Measurements from ENCODE around the gene CACNA1C.
A peak's percentile ranks its signal among the peaks of the same experiment; 100 is the strongest.

Gene CACNA1C

DNA sequence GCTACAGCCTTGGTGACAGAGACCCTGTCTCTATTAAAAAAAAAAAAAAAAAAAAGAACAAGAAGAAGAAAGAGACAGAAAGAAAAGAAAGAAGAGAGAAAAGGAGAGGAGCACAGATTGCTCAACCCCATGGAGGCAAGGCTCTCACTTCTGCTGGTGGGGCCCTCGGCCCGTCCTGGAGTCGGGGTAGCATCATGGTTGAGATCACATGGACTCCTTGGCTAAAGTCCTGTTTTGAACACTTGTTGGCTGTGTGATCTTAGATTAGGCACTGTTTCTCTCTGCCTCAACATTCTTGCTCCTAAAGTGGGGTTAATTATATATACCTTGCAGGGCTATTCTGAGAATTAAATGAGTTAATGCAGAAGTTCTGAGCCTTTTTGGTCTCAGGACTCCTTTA lies 207.7 kb downstream of the CACNA1C start:
- H3K4me3 ChIP-seq (ENCODE audit: low read depth, low read length), result no peak overlapping the region
- no peak for DNase-seq (ENCODE audit: low read depth)

DNA sequence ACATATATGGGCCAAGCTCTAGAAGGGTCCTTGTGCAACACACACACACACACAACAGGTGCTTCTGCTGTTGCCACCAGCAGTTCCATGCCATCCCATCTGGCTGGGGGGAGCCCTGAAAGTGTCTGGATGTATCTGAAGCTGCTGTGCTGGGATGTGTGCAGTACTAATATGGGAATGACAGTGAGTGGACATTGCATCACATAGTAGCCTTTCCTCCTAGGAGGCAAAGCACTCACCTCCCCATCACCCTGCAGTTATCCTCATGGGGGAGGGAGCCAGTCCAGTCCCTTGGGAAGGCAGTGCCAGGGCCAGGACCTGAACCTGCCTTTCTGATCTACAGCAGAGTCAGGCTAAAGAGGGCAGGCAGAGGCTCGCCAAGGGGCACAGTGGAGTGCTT lies 208.9 kb downstream of the CACNA1C start:
- no peak for DNase-seq (ENCODE audit: low read depth)
- H3K4me3 ChIP-seq (ENCODE audit: low read depth, low read length), result no peak overlapping the region

DNA sequence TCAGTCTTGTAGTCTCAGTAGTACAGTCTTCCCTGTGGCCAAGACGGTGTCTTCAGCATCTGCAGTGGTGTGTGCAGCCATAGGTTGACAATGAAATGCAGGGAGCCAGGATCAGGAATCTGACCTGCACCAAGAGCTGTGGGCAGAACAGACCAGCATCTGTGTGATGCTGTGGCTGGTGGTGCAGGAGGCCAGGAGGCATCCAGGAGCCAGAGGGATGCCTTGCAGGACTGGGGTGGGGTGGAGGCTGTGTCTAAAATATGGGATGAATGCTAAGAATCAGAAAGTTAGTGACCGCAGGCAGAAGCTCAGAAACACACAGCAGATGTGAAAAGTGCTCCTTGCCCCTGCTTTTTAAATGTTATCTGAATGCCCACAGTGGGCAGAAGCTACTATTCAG lies 209.7 kb downstream of the CACNA1C start:
- DNase-seq (ENCODE audit: low read depth), result no peak
- H3K4me3 ChIP-seq (ENCODE audit: low read depth, low read length), result no peak overlapping the region

DNA sequence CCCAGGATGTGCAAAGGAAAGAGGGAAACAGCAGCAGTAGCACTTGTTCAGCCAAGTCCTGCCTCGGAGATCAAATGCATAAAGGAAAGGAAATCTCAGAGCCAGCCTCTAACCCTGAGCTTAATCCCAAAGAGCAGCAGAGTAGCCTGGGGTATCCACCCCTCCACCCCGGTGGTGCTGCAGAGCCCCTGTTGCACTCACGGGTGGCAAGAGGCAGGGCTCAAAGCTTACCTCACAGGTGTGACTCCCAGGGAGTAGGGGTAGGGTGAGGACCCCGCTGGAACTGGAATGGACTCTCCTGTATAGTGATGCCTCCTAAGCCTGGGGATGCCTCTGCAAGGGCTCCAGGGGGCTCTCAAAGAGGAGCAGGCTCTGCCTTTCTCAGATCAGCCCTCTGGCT lies 211.1 kb downstream of the CACNA1C start:
- no peak overlapping the region for H3K4me3 ChIP-seq (ENCODE audit: low read depth, low read length)
- no peak for DNase-seq (ENCODE audit: low read depth)

DNA sequence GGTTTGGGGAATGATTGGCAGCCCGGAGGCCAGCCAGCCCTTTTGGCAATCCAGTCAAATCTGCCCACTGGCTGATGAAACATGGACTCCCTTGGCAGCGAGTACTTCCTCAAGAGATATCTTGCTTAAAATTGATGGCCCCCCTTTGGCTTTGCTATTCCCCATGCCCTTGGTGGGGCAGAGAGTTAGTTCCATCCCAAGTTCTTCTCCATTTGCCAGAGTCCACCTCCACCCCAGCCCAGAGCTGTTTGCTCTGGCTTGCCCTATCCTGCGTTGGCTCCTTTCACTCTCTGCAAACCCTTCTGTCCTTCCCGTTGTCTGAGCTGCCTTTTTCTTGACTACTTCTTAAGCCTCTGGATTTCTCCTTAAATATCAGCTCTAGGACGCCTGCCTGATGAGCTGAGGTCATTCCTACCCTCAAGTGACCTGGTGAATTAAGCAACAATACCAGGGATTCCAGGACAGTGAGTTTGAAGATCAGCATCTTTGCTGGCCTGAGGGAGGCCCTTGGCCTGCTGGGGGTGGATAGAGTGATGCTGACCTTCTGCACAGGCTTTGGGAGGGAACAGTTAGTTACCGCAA lies 212.0 kb downstream of the CACNA1C start:
- no peak overlapping the region for H3K4me3 ChIP-seq (ENCODE audit: low read depth, low read length)

DNA sequence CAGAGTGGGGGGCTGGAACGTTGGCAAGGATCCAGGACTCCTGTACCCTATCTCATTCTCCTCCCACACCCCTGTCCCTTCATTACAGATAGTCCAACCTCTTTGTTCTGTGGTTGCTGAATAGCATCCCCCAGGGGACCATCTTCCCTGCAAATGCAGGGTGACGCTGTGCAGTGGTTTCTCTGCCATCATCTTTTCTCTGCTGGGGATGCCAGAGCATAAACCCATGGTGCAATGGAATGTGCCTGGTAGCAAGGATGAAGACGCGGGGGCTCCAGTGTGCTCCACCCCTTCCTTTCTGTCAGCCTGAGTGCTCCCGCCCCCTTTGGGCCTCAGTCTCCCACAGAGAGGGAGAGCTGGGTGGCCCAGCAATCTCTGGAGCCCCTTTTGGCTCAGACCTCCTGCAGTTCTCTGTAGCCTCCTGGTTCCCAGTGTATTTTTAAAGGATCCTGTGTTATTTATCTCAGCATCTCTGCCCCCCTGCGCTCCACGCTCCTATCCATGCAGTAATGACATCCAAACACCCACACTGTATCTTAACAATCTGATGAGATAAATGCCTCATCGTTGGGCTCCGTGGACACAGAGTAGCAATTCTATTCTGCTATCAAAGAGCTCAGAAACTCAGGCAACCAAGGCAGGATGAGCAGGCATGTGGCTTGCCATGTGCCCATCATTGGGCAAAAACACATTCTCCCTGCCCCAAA lies 212.8 kb downstream of the CACNA1C start:
- no peak overlapping the region for H3K4me3 ChIP-seq (ENCODE audit: low read depth, low read length)
- peak; percentile 78 for DNase-seq (ENCODE audit: low read depth)

More for the DNA sequence above, 212.0 kb downstream of the CACNA1C start:
- DNase-seq (ENCODE audit: low read depth), result peak; percentile 93

DNA sequence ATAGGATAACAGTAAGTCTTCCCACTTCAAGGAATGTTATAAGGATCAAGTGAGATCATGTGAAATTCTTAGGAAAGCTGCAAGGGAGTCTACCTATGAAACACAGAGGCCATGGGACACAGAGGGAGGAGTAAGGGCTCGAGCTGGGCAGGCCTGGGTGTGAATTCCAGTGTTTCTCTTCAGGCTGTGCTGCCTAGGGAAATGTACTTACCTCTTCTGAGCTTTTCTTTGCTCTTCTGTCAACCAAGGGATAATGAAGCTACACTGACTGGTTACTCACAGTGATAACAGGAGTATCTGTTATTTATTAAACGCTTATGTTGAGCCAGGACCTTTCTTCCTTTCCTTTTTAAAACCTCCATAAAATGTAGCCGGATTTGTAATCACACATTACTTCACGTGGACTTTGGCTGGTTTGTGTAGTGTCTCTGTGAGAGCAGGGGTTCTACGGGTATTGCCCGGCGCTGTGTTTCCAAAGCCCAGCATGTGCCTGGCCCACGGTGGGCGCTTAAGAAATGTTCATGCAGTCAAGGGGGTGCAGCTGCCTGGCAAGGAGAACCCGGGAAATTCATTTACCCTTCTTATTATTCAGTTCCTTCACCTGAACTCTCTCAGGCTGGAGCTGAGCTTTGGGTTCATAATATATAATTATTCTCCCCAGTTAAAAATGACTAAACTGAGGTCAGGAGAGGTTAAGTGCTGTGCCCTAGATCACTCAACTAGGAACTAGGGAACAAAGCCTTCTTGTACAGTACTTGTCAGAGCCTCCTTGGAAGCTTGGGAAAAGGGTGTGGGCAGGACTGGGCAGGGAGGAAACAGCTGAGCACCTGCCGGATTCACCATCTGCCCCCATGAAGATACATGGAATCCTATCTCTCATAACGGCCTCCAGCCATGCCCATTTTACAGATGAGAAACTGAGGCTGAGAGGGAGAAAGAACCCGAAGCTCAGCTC lies 214.2 kb downstream of the CACNA1C start:
- H3K4me3 ChIP-seq (ENCODE audit: low read depth, low read length), result no peak overlapping the region
- DNase-seq (ENCODE audit: low read depth), result no peak

DNA sequence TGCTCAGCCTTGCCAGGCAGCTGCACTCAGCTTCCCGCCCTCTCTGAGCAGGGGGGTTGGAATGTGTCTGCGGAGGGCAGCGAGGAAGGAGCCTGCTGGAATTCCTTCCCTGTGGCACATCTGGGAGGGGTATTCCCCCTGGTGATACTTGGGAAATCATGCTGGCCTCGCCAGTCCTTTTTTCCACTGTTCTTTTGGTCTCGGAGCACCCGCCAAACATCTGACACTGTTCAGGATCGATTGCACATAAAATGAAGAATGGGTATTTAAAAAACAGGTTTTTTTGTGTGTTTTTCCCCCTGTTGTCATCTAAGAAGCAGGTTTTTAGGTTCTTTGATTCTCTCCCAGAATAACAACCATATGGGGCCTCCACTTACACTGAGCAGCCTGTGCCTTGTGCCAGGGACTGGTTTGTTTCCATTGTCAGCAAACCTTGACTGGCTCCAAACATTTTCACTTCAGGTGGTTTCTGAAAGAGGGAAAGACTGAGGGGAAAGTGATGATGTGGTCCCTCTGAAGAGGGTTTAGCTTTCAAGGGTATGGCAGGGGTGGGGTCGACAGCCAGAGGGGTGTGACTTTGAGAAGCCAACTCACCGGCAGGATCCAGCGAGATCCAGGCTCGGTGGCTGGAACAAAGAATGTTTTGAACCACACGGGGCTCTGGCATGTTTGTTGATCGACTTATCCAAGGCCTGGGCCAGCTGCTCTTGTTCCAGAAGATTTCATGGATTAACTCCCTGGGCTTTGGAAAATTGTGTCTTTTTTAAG lies 215.1 kb downstream of the CACNA1C start:
- no peak for DNase-seq (ENCODE audit: low read depth)

DNA sequence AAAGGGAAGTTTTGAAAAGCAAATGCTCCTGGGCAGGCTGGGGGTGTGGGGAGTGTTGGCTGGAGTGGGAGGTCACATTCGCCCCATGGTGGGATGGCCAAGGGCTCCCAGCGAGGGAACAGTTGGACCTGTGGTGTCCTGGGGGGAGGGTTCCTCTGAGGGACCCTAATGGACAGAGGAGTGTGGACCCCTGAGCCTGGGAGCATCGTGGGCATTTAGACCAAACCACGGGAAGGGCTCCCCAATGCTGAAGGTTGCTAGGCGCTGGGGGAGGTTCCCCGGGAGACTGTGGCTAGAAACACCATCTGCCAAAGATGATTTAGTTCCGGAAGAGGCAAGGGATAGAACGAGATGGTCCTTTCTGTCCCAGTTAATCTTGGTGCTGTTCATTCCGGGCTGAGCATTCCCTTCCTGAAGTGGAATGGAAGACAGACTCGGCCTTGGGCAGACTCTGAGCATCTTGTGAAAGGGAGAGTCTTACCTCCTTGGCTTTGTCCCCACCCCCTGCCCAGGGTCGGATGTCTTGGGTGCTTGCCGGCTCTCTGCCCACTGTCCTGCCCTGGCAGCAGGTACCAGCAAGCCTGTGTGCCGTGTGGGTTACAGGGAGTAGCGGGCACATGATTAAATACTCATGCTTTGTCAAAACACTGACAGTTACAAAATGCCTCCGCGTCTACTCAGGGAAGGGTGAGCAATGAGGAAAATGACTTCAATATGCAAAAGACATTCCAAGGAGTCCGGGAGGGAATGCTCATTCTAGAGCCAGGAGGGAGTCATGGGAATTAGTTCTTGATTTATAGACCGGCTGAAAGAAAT lies 215.9 kb downstream of the CACNA1C start:
- DNase-seq (ENCODE audit: low read depth), result no peak
- no peak overlapping the region for H3K4me3 ChIP-seq (ENCODE audit: low read depth, low read length)

More for the DNA sequence above, 215.1 kb downstream of the CACNA1C start:
- H3K4me3 ChIP-seq (ENCODE audit: low read depth, low read length), result no peak overlapping the region

DNA sequence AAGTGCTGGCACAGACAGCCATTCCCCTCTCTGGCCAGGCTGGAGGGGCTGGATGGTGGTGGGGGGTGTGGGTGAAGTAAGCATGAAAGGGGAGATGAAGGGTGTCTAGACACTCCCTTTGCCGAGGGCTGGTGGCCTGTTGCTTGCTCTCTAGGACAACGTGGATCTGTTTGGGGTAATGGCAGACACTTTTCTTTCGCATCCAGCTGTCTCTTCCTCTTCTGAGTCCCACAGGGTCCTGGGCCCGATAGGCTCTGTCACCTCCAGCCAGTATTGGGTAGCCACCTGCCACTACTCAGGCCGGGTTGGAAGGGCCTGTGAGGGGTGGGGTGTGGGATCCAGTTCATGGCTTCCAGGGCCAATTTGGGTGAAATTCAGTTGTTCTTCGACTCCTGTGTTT lies 218.1 kb downstream of the CACNA1C start:
- DNase-seq (ENCODE audit: low read depth), result no peak
- no peak overlapping the region for H3K4me3 ChIP-seq (ENCODE audit: low read depth, low read length)

DNA sequence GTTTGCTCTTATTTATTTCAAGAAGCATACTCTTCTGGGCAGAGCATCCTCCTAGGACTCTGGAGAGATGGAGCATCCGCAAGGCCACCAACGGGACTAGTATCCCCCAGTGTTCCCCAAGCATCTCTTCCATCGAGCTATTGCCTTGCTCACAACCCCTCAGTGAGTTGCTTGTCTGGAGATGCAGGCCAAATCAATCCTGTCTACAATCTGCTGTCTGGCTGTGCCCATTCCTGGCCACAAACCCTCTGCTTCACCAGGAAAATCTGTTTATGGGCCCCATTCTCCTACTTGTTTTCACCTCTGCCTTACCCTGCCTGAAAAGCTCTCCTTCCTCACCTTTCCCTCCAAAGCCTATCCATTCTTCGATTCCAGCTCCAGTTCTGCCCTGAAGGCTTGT lies 219.2 kb downstream of the CACNA1C start:
- no peak for DNase-seq (ENCODE audit: low read depth)
- H3K4me3 ChIP-seq (ENCODE audit: low read depth, low read length), result no peak overlapping the region

DNA sequence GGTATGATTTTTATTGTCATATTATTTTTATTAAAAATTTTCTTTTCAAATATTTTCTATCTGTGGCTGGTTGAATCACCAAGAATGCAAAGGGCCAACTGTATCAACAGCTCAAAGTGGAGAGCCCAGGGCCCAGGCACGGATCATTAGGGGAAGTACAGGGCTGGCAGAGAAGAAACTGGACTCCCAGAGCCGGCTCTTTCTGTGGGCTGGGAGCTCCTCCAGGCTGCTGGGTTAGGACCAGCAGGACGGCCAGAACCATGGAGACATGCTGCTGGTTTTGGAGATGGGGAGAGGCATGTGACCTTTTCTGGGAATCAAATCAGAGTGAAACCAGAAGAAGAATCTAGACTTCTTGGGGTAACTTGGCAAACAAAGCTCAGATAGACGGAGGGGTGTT lies 220.5 kb downstream of the CACNA1C start:
- H3K4me3 ChIP-seq (ENCODE audit: low read depth, low read length), result no peak overlapping the region
- DNase-seq (ENCODE audit: low read depth), result no peak

DNA sequence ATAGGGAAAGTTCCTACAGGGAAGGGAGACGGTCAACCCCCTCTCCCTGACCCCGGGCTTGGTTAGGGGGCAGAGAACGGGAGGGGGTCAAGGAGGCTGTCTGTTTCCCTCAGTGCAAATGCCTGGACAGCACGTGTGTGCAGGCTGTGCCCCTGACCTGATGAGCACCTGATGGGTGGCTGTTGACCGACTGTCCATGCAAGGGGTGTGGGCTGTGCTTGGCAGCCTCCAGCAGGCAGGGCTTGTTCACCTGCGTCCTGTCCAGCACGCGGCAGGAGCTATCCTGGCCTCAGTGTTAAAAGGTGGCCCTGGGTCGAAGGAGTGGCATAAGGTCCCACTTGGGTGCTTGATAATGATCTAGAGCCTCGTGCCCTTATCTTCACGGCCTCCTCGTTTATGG lies 221.0 kb downstream of the CACNA1C start:
- DNase-seq (ENCODE audit: low read depth), result no peak
- no peak overlapping the region for H3K4me3 ChIP-seq (ENCODE audit: low read depth, low read length)

DNA sequence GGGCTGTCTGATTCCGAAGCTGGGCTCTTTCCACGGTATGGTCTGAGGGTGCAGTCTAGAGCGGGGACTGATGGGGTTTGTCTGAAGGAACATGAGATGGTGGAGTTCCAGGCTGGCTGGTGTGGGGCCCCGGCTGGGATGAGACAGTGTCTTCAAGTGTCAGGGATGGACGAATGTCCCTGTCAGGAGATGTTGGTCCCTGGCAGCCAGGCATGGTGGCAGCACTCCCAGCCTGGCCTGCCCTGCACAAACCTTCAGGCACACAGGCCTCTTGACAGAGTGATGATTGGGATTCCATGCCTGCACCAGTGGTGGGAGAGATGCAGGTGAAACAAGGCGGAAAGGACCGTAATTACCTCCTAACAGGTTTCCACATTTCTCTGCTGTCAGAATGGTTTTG lies 221.9 kb downstream of the CACNA1C start:
- DNase-seq (ENCODE audit: low read depth), result no peak
- H3K4me3 ChIP-seq (ENCODE audit: low read depth, low read length), result no peak overlapping the region

DNA sequence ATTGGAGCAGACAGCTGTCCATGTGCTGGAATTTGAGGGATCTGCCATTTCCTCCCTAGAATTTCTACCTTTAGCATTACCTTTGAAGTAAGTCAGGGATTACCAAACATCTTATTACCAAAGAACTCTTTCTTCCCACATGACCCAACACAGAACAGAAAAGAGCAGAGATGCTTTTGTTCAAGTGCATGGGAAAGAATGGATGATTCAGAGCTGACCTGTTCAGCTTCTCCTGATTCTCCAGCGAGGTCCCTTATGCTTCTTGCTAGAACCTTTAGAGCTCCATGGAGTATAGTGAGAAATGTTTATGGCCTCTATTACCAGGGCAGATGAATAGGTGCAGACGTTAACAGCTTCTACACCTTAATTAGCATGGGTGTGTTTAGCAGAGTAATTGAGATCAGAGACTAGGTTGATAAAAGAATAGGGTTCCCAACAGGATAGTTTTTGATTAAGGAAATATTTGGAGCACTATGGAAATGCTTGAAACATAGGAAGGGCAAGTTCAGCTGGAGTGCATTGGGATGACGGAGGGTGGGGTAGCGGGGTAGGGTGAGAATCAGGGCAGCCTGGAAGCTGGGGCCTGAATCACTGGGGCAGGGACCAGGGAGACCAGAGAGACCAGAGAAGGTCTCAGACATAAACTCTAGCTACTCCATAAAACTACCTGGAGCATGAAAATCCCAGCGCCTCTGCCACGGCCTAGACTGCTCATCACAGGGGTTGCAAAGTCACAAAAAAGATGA lies 223.7 kb downstream of the CACNA1C start:
- no peak overlapping the region for H3K4me3 ChIP-seq (ENCODE audit: low read depth, low read length)
- no peak for DNase-seq (ENCODE audit: low read depth)

DNA sequence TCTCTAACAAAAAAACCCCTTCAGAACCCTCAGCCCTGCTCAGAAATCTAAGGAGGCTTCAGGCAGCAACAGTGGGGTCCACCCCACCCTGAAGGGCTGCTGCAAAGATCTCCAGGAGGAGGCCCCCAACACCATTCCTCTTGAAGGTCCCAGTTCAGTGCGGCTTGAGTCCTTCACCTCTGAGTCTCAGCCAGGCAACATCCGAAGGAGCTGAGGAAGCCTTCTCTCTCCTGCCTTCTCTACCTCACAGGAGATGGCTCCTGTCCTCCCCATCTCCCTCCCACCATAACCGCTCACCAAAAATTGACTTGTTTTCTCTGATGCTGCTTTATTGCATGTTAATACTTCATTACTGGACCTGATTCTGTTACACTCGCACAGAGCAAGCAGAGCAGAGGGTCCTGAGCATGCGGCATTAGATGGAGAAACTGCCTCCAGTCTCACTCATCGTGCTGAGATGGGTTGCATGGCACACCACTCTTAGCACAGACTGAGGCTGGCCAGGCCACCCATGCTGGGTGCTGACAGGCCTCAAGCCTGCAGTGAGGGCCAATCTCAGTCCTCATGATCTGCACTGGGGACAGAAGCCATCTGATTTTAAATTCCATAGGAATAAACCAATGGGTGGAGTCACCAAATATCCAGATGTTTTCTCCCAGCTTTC lies 224.8 kb downstream of the CACNA1C start:
- DNase-seq (ENCODE audit: low read depth), result no peak
- no peak overlapping the region for H3K4me3 ChIP-seq (ENCODE audit: low read depth, low read length)

DNA sequence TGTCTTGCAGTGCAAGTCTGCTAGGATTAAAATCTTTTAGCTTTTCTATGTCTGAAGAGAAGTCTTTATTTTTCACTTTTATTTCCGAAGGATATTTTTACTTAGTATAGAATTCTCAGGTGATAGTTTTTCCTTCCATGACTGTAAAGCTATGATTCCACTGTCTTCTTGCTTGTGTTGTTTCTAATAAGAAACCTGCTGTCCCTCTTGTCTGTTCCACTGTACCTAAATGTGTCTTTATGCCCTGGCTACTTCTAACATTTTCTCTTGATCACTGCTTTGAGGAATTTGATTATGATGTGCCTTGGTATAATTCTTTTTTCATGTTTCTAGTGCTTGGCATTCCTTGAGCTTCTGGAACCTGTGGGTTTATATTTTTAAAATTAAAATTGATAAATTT lies 228.7 kb downstream of the CACNA1C start:
- no peak for DNase-seq (ENCODE audit: low read depth)
- no peak overlapping the region for H3K4me3 ChIP-seq (ENCODE audit: low read depth, low read length)

DNA sequence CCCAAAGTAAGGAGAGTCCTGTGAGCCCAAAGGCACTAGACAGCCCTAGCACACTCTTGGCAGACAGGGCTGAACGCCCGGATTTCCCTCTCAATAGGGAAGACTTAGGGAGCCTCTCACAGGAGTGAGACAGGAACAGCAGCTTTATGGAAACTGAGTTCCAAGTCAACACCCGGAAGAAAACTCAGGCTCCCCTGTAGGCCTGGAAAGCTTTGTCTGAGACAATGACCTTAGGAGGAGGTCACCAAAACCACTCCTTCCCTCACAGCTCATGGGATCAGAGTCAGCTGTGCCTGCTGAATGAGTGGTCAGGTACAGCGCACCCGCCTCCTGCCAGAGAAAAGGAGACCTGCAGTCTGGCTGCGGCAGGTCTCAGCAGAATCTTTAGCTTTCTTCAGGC lies 229.5 kb downstream of the CACNA1C start:
- no peak for DNase-seq (ENCODE audit: low read depth)
- no peak overlapping the region for H3K4me3 ChIP-seq (ENCODE audit: low read depth, low read length)

Measured in skeletal muscle cell (primary cell).